ENCODE measurements around the gene LRMDA.

The LRMDA gene

DNA sequence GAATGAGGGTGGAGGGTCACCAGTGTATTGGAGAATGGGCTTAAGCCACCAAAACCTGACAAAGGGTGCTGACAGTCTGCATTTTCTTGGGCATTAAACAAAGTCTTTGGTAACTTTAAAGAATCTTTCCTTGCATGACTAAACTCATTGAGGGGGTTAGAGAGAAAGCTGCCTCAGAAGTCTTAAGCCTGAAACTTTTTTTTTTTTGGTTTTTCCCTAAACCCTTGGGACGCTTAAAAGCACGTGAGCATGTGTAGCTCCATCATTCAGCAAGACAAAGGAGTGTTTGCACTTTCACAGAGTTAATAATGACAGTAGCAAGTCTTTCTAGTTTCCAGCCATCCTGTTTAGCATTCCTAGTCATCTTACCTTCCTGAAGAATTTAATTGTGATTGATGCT, 110.7 kb downstream of the LRMDA start:
- DNase-seq (ENCODE audit: low spot score), result no peak

DNA sequence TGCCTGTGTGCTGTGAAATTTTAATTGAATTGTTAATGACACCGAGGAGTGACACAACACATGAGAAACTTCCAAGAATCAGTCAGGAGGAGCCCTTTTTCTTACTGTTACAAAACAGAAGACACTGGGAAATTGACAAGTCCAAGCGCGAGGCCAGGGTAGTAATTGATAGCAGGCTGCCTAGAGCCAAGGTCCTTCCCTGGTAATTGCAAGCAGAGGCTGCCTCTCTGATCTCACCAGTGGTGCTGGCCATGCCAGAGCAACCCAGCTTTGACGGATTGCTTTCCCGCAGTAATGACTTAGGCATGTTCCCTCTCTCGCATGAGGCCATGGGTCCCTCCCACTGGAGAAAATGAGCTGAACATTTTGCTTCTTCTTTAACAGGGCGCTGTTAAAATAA, 111.5 kb downstream of the LRMDA start:
- no peak for DNase-seq (ENCODE audit: low spot score)

- DNase-seq (ENCODE audit: low spot score), result no peak
Observed at GRCh38 chr10:75544386-75544785, 113.0 kb downstream of the LRMDA start.

GRCh38 chr10:75544993-75545706, 113.7 kb downstream of the LRMDA start:
- DNase-seq (ENCODE audit: low spot score), result no peak

GRCh38 chr10:75546004-75546403, 114.6 kb downstream of the LRMDA start:
- no peak for DNase-seq (ENCODE audit: low spot score)

GRCh38 chr10:75547391-75548298, 116.2 kb downstream of the LRMDA start:
- peak; percentile 38 for DNase-seq (ENCODE audit: low spot score)

DNA sequence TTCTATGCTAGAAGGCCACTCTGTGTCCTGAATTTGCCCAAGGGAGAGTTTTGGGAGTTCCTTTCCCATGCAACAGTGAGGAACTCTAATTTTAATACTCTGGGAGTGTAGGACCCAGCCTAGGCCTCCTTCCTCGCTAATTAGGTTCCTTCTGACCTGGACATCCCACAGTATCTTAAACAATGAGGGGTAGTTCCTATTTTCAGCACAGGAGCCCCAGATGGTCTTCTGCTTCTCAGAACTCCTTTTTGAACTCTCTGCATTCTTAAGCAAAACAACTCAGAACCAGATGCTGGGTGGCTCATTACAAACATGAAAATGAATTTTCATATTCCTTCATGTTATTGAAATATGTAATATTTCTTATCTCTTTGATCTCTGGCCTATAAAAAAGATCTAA, 116.9 kb downstream of the LRMDA start:
- DNase-seq (ENCODE audit: low spot score), result no peak

GRCh38 chr10:75550191-75550590, 118.8 kb downstream of the LRMDA start:
- no peak for DNase-seq (ENCODE audit: low spot score)

DNA sequence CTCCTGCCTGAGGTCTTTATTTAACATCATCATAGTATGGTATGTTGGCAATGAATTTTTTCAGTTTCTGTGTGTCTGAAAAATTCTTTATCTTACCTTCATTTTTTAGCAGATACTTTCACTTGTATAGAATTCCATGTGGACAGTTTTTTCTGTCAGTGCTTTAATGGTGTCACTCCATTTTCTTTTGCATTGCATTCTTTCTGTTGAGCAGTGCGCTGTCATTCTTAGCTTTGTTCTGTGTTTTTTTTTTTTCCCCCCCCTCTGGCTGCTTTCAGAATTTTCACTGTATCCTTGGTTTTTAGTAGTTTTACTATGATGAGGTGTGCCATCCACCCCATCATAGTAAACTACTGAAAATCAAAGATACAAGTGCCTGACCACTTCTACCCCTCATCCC, 120.7 kb downstream of the LRMDA start:
- no peak for DNase-seq (ENCODE audit: low spot score)

GRCh38 chr10:75553550-75553949, 122.1 kb downstream of the LRMDA start:
- DNase-seq (ENCODE audit: low spot score), result no peak

DNA sequence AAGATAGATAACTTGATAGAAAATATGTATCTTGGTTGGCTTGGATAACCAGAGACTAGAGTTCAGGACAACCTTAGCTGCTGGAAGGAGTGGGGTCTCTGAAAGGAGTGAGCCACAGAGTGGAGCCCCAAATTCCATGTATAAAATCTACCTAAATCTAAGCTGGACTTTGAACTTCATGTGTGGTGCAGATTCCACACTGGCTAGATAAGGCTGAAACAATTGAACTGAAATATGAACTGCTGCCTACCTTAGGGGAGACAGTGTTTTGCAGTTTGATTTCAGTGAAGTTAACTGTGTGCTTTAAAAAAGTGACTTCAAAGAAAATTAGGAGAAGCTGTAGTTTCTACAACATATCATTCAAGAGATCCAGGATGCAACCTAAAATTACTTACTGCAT, 123.9 kb downstream of the LRMDA start:
- DNase-seq (ENCODE audit: low spot score), result no peak

DNA sequence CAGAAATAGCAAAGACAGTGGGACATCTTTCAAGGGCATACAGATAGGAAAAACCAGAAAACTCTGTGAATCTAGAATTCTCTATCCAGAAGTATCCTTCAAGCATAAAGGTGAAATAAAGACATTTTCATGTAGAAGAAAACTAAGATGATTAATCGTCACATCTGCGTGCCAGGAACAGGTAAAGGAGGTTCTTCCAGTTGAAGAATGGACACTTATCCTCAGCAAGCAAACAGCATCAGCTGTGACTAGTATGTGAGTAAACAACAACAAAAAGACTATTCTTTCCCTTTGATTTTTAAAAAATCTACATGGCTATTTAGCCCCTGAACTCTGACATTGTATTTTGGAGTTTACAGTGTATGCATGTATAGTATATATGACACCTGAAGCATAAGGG, 124.9 kb downstream of the LRMDA start:
- no peak for DNase-seq (ENCODE audit: low spot score)

DNA sequence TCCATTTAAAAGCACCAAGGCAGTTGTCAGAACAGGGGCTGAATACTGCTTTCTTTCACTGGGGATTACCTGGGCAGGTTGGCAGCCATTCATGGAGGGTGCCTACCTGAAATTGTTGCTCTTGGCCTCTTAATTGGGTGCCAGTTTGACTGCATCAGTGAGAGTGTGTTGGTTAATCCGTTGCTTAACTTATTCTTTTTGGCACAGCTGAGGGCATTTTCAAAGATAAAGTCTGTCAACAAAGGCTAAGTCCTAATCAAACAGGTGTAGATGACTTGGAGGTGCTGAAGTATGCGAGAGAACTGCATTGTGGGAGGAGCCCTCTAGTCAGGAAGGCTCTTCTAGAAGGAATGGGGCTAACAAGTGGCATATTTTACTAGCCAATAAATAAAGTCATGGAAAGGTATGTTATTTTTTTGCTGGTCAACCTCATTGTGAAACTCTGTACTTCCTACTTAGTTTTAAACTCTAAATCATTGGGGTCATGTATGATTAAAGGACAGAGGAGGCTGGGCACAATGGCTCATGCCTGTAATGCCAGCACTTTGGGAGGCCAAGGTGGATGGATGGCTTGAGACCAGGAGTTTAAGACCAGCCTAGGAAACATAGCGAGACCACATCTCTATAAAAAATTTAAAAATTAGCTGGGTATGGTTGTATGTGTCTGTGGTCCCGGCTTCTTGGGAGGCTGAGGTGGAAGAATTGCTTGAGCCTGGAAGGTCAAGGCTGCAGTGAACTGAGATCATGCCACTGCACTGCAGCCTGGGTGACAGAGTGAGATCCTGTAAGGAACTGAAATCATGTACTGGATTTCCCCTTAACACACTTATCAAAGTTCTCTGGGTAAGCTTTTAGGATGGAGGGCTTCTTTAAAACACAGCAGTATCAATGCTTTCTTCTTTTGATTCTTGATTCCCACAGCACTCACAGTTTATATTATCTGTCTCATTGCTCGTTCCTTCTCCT, 134.1 kb downstream of the LRMDA start:
- DNase-seq (ENCODE audit: low spot score), result no peak

- no peak for DNase-seq (ENCODE audit: low spot score)
Observed at GRCh38 chr10:75568450-75569130, 137.2 kb downstream of the LRMDA start.

- no peak for DNase-seq (ENCODE audit: low spot score)
Observed at GRCh38 chr10:75569506-75569905, 138.1 kb downstream of the LRMDA start.

GRCh38 chr10:75572478-75572877, 141.1 kb downstream of the LRMDA start:
- DNase-seq (ENCODE audit: low spot score), result no peak

GRCh38 chr10:75575940-75576339, 144.5 kb downstream of the LRMDA start:
- DNase-seq (ENCODE audit: low spot score), result no peak

GRCh38 chr10:75582102-75582501, 150.7 kb downstream of the LRMDA start:
- no peak for DNase-seq (ENCODE audit: low spot score)

DNA sequence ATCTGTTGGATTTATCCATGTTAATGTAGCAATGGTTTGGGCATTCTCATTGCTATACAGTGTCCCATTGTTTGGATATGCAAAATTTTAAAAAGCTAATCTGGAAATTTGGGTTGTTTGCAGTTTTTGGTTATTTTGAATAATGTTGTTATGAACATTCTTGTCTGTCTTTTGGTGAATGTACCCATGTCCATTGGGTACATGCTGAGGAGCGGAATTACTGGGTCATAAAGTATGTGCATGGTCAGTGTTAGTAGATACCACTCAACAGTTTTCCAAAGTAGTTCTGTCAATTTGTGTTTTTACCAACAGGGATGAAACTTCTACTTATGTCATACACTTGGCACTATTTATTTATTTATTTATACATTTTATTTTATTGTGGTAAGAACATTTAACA, 153.9 kb downstream of the LRMDA start:
- no peak for DNase-seq (ENCODE audit: low spot score)

DNA sequence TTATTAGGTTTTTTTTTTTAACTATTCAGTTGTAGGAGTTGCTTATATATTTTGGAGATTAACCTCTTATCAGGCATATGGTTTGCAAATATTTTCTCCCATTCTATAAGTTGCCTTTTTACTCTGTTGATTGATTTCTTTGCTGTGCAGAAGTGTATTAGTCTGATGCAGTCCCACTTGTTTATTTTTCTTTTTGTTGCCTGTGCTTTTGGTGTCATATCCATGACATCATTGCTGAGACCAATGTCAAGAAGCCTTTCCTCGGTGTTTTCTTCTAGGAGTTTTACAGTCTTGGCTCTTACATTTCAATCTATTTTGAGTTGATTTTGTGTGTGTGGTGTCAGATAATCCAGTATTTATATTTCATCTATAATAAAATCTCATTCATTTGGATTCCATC, 155.4 kb downstream of the LRMDA start:
- no peak for DNase-seq (ENCODE audit: low spot score)

GRCh38 chr10:75588031-75588430, 156.6 kb downstream of the LRMDA start:
- DNase-seq (ENCODE audit: low spot score), result no peak
